Adrenal gland (tissue), 12 donors: ENCODE data around the gene DCAF11. TPM values are rescaled to one million over a fixed set of nuclear protein-coding genes. Genes with fewer than 3 reads are reported as not detected.

Experiments
- DNase-seq, 7 donors: peaks; one replicate each; pipeline ENCODE4 v3.0.0-alpha.2; 2019 to 2020
- H3K27ac ChIP-seq, 5 donors: fragments of 200-600 bp; sonication (generic) in 4 of 5; 1 replicate in 3 of 5; 2 replicates in 2 of 5; pipeline versions ENCODE4 v1.5.1 to v1.8.0; 2016 to 2020; ENCODE audit warnings: mild to moderate bottlenecking in 1 of 5
- H3K27me3 ChIP-seq: fragments of 200-600 bp; 2 replicates; pipeline ENCODE4 v1.8.0; 2021
- H3K36me3 ChIP-seq, 2 donors: fragments of 200-600 bp; replicated peaks in 1 of 2; 1 replicate in 1 of 2; 2 replicates in 1 of 2; pipeline versions ENCODE4 v1.5.1 to v1.8.0; 2018 to 2022
- H3K4me1 ChIP-seq, 2 donors: fragments of 200-600 bp; replicated peaks in 1 of 2; 1 replicate in 1 of 2; 2 replicates in 1 of 2; pipeline versions ENCODE4 v1.5.1 to v1.8.0; 2018 to 2021
- H3K4me3 ChIP-seq, 4 donors: fragments of 200-600 bp; sonication (generic) in 3 of 4; one replicate each; pipeline ENCODE4 v1.5.1; 2016 to 2018
- H3K9me3 ChIP-seq, 3 donors: fragments of 200-600 bp; sonication (generic) in 1 of 3; replicated peaks in 1 of 3; 1 replicate in 2 of 3; 2 replicates in 1 of 3; pipeline versions ENCODE4 v1.5.1 to v1.8.0; 2016 to 2021
- CTCF ChIP-seq, 6 experiments: fragments of 450-650 bp in 4 of 6; fragments of 200-600 bp in 2 of 6; sonication (generic) in 1 of 6; IDR thresholded peaks; 1 replicate in 5 of 6; 2 replicates in 1 of 6; pipeline versions ENCODE4 v1.5.1 to v1.8.0; 2016 to 2021; ENCODE audit warnings: antibody characterized with exemption in 6 of 6, mild to moderate bottlenecking in 2 of 6, moderate library complexity in 1 of 6
- POLR2A ChIP-seq, 2 donors: fragments of 450-650 bp; IDR thresholded peaks; one replicate each; pipeline ENCODE4 v1.6.1; 2017; ENCODE audit warnings: antibody characterized with exemption in 2 of 2, mild to moderate bottlenecking in 2 of 2, moderate library complexity in 1 of 2
- WGBS, 4 donors: extraction: QIAGEN DNeasy Blood & Tissue Kit in 2 of 4; methylation state at CpG; one replicate each; pipeline versions ENCODE4 v1.1.5 to v1.1.7; 2013 to 2017; 5-methylcytosine and 5-hydroxymethylcytosine counted together
- intact Hi-C, 2 donors: fragments of 100-400 bp; cut with DNase I; formaldehyde crosslinking; loops; one replicate each; pipeline versions ENCODE4 v1.14.1 to v1.15.0; 2022 to 2023
- polyA plus RNA-seq, 3 donors: library from polyadenylated mRNA; stranded (reverse); fragments of 200-250 nt in 2 of 3; fragments of 350-450 nt in 1 of 3; fragmentation: Illumina TruSeq in 1 of 3; extraction: RNeasy Lipid Tissue Mini Kit (QIAGEN cat#74804) in 1 of 3; gene quantifications; one replicate each; pipeline ENCODE4 v1.2.3, GENCODE V29; 2013 to 2014
- total RNA-seq, 9 donors: library from RNA; depleted of rRNA in 4 of 9; stranded (reverse); fragments of >200 nt in 4 of 9; fragments of 120-200 nt in 1 of 9; fragmentation: NEBNext Ultra II Directional in 1 of 9; extraction: Animal tissue kit (Norgen Biotek cat#: 25700) in 1 of 9; gene quantifications; one replicate each; pipeline versions ENCODE4 v1.1.0 to v1.2.4, GENCODE V29; 2013 to 2023
- donor health status: healthy with polysubstance abuse.
- donor health status: Bipolar disorder and iron deficiency.
- donor health status: DM: yes; HTN: yes; CAD: no.
- donor health status: DM: no; HTN: no; CAD: no.
- donor health status: DM: no; HTN: no; CAD: no.
- donor health status: DM: yes; HTN: yes; CAD: no.

Gene DCAF11
- total and polyA plus RNA-seq, 12 donors: 40.4 to 401 (median 120) TPM

GRCh38 chr14:24076302-24076601 is 38.3 kb upstream of the DCAF11 start:
- no peak overlapping the region for H3K4me3 ChIP-seq
- WGBS, 4 donors: 85 to 92% (median 87%) methylated on average over 10 of the region's 10 CpGs
- H3K27ac ChIP-seq: no peak overlapping the region
- no peaks in the 10 kb centered on the region for H3K4me1 ChIP-seq
- H3K27me3 ChIP-seq: no peaks in the 10 kb centered on the region
- no peaks in the 10 kb centered on the region for H3K9me3 ChIP-seq
- intact Hi-C loops: no loop called here
- no peak for DNase-seq
- TF ChIP-seq POLR2A (IDR thresholded peaks at IDR 0.05): no peak
- no peak for TF ChIP-seq CTCF (IDR thresholded peaks at IDR 0.05)
- H3K36me3 ChIP-seq: no peaks in the 10 kb centered on the region

- no peak overlapping the region for H3K4me3 ChIP-seq
- no peak for DNase-seq
- no peaks in the 10 kb centered on the region for H3K9me3 ChIP-seq
- intact Hi-C loops: no loop called here
- WGBS, 4 donors: 79 to 91% (median 87%) methylated on average over 5 to 23 of the region's 23 CpGs
- H3K27ac ChIP-seq: no peak overlapping the region
- H3K27me3 ChIP-seq: no peaks in the 10 kb centered on the region
- H3K4me1 ChIP-seq: no peaks in the 10 kb centered on the region
- H3K36me3 ChIP-seq: no peaks in the 10 kb centered on the region
- no peak for TF ChIP-seq CTCF (IDR thresholded peaks at IDR 0.05)
- TF ChIP-seq POLR2A (IDR thresholded peaks at IDR 0.05): no peak
Measured at GRCh38 chr14:24077086-24077485, 37.5 kb upstream of the DCAF11 start.

- H3K27me3 ChIP-seq: no peaks in the 10 kb centered on the region
- TF ChIP-seq POLR2A (IDR thresholded peaks at IDR 0.05) (no peak), CTCF (IDR thresholded peaks at IDR 0.05) (no peak)
- intact Hi-C loops: no loop called here
Measured at GRCh38 chr14:24078146-24078545, 36.4 kb upstream of the DCAF11 start.

GRCh38 chr14:24079491-24080141 is 35.0 kb upstream of the DCAF11 start:
- 86 to 95% (median 94%) methylated on average over 8 to 9 of the region's 9 CpGs for WGBS, 4 donors
- intact Hi-C loops: loop anchor here in 1 of 2 donors (10.0 kb wide), 1 partner anchor 105 kb away; no protein-coding TSS in a partner anchor

More at GRCh38 chr14:24078146-24078545, 36.4 kb upstream of the DCAF11 start:
- Histone ChIP-seq H3K36me3 (no peaks in the 10 kb centered on the region), H3K4me3 (no peak overlapping the region), H3K9me3 (no peaks in the 10 kb centered on the region), H3K4me1 (no peaks in the 10 kb centered on the region), H3K27ac (no peak overlapping the region)
- 73 to 84% (median 78%) methylated on average over 3 of the region's 3 CpGs for WGBS, 4 donors
- DNase-seq: no peak

More at GRCh38 chr14:24079491-24080141, 35.0 kb upstream of the DCAF11 start:
- no peak for TF ChIP-seq POLR2A (IDR thresholded peaks at IDR 0.05)
- TF ChIP-seq CTCF (IDR thresholded peaks at IDR 0.05): no peak
- Histone ChIP-seq H3K4me3 (no peak overlapping the region), H3K9me3 (no peaks in the 10 kb centered on the region), H3K27ac (peak overlapping the region in 1 of 5 donors; percentile 26), H3K36me3 (no peaks in the 10 kb centered on the region), H3K4me1 (no peaks in the 10 kb centered on the region), H3K27me3 (no peaks in the 10 kb centered on the region)
- peak in 1 of 7 donors; percentile 86 for DNase-seq
